Raji (cell line): ENCODE measurements around the gene METTL1.

Experiments
- POLR2A ChIP-seq: IDR thresholded peaks from 2 replicates; pipeline ENCODE4 v1.6.1; 2011; ENCODE audit warnings: low read depth, low read length, control low read depth; ENCODE audit not compliant: insufficient read depth

METTL1 gene

DNA sequence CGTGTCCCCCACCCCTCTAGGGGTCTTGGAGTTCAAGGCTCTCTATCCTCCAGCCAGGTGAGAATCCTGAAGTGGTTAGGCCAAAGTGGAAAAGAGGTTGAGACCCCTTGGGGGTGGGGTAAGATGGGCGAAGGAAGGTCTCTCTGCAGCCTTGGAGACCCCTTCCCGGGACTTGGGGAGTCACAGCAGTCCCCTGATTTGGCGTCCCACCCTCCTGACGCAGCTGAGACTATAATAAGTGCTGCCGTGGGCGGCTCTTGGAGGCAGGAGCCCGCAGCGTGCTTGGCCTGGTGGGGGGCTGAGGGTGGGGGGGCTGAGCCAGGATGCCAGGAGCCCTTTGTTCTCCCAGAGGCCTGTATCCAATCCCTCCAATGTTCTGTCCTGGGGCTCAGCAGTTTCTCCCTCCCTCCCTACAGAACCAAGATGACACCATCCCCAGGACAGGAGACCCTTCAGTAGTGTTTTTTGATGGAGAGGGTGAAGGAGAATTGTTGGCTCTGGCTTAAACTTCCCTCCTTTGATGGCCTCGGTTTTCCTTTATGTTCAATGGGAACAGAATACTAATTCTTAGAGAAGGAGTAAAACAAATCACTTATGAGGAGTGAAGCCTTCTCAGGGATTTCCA is 31.9 kb downstream of the METTL1 start:
- no peak for TF ChIP-seq POLR2A

DNA sequence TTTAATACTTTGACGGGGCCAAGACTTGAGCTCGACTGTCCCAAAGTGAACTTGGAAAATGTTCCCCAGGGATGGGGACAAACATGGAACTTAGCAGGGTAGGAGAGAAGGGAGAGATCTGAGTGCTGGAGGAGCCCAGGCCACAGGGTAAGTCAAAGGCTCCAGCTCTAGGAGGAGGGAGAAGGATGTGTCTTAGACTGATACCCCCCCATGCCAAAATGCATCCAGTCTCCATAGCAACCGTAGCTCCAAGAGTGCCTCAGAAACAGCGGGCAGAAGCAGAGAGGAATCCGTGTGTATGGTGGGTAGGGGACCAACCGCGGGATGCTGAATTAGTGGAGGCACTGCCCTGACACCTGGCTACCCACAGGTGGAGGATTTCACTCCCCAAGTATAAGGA is 32.5 kb downstream of the METTL1 start:
- TF ChIP-seq POLR2A = no peak

DNA sequence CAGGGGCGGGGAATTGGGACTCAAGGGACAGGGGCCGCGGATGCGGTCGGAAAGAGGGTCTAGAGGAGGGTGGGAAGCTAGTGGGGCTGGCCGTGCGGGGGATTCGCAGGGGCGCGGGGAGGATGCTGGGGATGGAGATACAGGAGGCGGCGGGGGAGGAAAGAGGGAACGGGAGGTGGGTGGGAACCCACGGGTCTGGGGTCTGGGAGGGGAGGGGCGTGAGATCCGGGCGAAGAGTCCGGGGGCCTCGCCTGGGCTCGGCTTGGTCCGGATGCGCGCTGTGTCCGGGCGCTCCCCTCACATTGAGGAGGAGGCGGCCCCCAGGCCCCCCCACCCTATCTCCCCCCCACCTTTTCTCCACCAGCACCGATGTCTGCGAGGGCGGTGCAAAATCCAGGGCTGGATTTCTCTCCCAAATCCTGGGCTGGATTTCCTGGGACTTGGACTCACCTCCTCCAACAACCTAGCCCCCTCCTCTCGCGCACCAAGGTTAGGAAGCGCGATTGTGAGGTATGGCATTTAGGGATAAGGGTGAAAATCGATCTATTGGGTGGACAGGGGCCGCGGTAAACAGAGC is 33.2 kb downstream of the METTL1 start, which contains the start of gene AGAP2:
Gene AGAP2 (minus strand): TSS at position 82 of the 577 bp plus-strand sequence. CDS start 496 bp downstream, outside the sequence.
- TF ChIP-seq POLR2A = no peak

DNA sequence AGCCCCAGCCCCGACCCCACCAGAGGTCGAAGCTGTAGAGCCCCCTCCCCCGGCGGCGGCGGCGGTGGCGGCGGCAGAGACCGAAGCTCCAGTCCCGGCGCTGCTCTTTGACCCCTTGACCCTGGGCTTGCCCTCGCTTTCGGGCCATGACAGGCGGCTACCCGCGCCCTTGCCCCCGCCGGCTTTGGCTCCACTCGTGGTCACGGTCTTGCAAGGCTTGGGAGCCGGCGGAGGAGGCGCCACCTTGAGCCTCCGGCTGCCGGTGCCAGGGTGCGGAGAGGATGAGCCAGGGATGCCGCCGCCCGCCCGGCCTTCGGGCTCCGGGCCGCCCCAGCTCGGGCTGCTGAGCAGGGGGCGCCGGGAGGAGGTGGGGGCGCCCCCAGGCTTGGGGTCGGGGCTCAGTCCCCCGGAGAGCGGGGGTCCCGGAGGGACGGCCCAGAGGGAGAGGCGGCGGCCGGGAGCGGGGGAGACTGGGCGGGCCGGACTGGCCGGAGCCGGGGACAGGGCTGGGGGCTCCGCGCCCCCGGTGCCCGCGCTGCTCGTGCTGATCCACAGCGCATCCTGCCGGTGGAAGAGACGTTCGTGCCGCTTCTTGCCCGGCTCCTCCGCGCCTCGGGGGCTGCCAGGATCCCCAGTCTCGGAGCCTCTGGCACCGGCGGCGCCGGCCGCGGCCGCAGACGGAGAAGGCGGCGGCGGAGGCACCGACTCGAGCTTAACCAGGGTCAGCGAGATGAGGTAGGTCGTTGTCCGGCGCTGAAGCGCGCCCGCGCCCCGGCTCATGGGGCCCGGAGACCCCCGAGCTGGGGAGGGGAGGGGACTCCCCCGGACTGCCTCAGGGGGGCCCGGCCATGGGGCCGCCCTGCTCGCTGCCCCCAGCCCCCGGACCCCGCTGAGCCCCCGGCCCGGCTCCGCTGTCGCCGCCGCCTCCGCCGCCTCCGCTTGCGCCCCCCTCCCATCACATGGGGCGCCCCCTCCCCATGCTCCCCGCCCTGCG is 34.1 kb downstream of the METTL1 start:
- no peak for TF ChIP-seq POLR2A

DNA sequence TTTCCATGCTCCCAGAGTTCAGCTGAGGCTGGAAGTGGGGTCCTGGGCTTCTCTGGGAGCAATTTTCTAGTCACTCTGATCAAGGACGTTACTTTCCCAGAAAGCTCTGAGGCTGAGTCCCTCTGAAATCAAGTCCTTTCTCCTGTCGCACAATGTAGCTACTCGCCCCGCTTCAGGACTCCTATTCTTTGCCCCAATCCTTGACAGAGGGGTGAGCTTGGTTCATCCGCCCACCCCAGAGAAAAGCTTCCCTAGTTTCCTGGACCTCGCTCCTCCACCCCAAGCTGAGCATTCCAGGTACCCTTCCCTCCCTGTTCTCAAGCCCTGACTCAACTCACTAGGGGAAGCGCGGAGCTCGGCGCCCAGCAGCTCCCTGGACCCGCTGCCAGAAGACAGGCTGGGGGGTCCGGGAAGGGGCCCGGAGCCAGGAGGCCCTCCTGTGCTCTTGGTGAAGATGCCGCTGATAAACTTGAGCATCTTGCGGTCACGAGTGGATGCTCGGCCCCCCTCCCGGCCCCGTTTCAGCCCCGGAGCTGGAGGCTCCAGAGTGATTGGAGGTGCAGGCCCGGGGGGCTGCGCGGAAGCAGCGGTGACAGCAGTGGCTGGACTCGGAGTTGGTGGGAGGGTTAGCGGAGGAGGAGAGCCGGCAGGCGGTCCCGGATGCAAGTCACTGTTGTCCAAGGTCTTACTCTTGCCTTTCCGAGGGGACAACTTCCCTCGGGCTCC is 35.0 kb downstream of the METTL1 start:
- TF ChIP-seq POLR2A = no peak

DNA sequence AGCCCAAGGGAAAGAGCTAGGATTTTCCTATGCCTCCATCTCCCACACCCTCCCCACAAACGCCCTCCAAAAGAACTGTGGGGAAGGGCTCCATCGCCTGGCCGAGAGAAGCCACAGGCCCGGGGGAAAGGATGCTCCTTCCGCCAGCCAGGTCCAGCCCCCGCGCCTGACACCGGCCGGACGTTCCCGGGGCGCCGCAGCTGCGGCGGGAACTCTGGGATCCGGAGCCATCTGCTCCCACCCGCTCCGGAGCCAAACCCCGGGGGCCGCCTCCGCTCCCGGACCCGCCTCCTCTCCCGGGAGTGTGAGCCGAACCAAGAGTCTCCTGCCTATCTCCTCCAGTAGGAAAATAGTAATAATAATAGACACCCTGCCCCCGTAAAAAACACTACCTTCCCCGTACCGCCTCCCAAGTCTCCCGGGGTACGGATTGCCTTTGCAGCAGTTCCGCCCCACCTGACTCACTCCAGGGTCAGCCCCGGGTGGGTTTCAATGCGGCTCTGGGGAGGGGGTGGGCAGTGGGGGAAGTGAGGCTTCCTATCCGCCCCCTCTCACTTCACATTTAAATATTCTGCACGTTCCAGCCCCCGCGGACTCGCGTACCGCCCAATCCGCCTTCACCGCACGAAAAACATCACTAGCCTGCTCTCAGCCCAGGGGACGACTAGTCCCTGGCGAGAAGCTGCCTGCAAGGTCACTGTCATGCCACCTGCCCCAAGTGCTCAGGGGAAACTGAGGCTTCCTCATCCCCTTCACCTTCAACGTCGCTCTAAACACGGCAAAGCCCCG is 35.8 kb downstream of the METTL1 start:
- TF ChIP-seq POLR2A = no peak

DNA sequence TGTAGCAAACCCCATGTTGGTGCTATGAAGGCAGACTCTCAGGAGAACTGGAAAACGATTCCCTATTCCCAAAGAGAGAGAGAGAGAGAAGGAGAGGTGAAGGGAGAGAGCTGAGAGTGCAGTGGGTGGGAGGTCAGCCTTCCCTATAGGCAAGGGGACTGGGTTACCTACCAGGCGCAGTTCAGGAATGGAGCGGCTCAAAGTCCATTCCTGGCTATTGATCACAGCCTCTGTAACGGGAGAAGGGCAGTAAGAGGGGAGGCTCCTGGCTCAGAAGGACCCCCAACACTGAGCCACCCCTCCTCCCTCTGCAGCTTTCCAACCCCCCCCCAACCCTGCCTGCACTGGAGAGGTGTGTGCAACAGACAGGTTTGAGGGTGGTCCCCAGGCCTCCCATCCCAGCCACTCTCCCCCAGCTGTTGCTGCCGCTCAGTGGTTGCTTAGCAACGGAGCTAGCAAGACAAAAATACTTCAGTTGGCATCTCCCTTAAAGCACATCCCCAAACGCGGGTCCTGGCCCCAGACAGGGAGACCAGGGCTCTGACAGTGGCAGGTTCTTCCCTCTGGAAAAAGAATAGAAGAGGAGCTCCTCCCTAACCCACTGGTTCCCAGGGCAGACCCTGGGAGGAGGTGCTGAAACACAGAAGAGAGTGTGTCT is 36.6 kb downstream of the METTL1 start:
- TF ChIP-seq POLR2A = no peak

DNA sequence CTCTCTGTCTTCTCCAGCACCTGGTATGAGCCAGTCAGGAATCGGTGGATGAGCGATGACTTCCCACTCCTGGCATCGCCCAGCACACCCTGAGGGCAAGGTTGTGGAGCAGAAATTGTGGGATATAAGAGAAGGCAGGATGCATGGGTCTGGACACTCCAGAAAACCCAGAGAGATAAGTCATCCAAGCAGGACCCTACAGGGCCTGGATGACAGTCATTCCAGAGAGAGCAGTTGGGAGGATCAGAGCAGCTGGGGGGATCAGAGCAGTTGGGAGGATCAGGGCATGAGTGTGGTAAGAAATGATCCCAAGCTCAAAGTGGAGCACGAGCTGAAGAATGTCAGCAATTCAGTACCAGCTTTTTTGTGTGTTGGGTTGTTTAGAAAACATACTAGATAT is 37.3 kb downstream of the METTL1 start:
- TF ChIP-seq POLR2A = no peak

DNA sequence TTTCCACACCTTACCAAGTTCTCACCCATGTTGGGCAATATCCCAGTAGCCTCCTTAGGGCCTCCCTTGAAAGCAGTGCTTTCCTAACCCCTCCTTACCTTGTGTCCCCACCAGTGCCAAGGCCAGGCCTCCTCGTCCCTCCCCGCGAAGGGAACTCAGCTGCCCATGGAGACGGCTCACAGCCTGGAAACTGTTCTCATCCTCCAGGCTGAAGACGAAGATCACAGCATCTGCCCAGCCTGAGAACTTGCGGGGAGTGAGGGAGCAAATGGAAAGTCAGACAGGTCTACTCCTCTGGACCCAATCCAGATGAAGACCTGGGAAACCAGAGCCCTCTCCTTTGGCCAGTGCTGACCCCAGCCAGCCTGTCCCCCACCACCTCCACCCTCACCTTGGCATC is 38.0 kb downstream of the METTL1 start:
- no peak for TF ChIP-seq POLR2A

DNA sequence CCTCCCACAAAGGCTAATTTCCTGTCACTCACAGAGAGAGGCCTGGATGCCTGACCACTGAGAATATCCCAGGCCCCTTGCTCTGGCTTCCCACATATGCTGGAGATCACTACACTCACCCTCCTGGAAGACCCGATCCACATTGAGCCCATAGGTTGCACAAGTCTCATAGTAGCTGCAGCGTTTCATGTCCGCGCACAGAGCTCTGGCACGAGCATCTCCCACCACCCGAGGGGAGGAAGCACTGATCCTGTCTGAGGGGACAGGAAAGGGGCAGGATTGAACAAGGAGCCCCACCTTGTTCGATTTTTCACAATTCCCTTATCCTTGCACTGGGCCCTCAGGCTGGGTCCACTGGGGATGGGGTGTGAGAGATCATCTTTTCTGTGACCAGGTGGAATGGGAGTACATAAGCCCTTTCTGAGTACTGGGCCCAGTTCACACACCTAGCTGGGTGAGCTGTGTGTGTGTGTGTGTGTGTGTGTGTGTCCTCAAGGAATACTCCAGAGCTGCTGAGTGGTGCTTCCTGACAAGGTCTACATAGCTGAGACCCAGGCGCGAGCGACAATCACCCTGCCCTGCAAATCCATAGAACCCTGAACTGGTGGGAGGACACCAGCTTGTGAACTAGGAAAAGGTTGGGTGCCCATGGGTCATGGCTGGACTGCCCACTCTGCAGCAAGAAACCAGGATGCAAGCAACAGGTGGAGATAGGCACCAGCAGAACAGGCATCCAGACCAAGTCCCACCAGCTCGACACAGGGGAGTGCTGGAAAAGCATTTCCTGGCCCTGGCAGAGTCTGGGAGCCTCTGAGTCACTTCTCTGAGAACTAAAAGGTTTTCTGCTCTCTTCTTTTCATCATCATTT is 38.9 kb downstream of the METTL1 start:
- TF ChIP-seq POLR2A = no peak

DNA sequence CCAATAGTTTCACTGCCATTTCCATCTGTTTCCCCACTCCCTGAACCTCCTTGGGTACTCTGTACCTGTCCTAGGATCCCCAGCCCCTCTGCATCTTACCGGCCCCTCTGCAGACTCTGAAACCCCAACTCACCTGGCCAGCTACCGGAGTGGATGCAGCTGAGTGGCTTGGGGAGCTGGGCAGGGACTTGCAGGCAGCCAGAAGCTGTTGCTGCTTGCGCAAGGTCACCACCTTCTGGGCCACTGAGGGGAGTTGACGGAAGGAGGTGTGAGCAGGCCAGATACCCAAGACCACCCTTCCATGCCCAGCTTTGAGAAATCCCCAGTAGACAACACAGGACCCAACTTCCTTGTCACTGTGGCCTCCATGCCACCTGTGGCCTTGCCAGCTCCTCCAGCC is 39.6 kb downstream of the METTL1 start:
- TF ChIP-seq POLR2A = no peak

DNA sequence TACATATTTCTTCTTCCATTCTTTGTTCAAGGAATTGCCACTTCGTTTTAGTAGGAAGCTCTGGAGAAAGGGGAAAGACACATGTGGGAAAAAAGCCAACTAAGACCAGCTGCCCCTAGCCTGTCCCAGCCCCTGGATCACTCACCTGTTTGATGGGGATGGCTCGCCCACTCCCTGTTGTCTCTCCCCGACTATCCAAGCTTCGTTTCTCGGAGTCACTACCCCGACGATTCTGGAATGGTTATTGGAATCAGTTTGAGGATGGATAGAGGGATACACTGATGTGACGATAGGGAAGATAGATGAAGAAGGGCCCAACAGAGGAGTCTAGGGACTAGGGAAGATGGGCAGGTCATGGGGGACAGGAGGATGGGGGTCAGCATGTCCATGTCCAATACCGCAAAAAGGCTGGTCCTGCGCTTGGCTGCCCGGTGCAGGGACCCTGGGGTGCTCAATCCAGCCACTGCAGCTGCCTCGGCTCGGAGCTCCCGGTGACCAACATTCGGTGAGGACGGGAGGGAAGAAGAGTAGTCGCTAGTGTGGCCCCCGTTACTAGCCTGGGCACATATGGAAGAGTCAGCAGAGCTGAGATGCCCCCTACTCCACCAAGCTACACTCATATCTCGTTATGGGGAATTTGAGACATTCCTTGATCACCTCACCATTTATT is 40.4 kb downstream of the METTL1 start:
- no peak for TF ChIP-seq POLR2A
